Vagina (tissue), 2 donors: ENCODE data around the gene IFNG. TPM values are rescaled to one million over a fixed set of nuclear protein-coding genes. Genes with fewer than 3 reads are reported as not detected.
"Not testable (repeated sequence)": the region's sequence is repeated elsewhere in the genome, so short reads cannot be mapped to it uniquely, and the experiment has no call there.

Experiments used
- DNase-seq, 2 donors: peaks; one replicate each; pipeline ENCODE4 v3.0.0-alpha.2; 2017; ENCODE audit errors: extremely low spot score in 2 of 2
- H3K27ac ChIP-seq: fragments of 200-600 bp; sonication (generic); one replicate; pipeline ENCODE4 v1.5.1; 2019
- H3K27me3 ChIP-seq: fragments of 200-600 bp; sonication (generic); one replicate; pipeline ENCODE4 v1.5.1; 2019
- H3K36me3 ChIP-seq, 2 donors: fragments of 200-600 bp; sonication (generic); one replicate each; pipeline ENCODE4 v1.5.1; 2017 to 2019
- H3K4me1 ChIP-seq: fragments of 200-600 bp; sonication (generic); one replicate; pipeline ENCODE4 v1.5.1; 2019
- H3K4me3 ChIP-seq, 2 donors: fragments of 200-600 bp; sonication (generic); 1 replicate in 1 of 2; 2 replicates in 1 of 2; pipeline ENCODE4 v1.5.1; 2016 to 2019
- H3K9me3 ChIP-seq: fragments of 200-600 bp; sonication (generic); one replicate; pipeline ENCODE4 v1.5.1; 2019
- POLR2A ChIP-seq, 2 donors: fragments of 450-650 bp; IDR thresholded peaks; one replicate each; pipeline ENCODE4 v1.6.1; 2017; ENCODE audit warnings: antibody characterized with exemption in 2 of 2, mild to moderate bottlenecking in 2 of 2, moderate library complexity in 2 of 2
- POLR2AphosphoS5 ChIP-seq, 2 donors: sonication (generic); formaldehyde crosslinking; IDR thresholded peaks; one replicate each; pipeline ENCODE4 v1.9.0; 2017; ENCODE audit warnings: antibody characterized with exemption in 2 of 2, mild to moderate bottlenecking in 2 of 2, low read depth in 1 of 2; ENCODE audit not compliant: insufficient read depth in 1 of 2
- intact Hi-C: fragments of 100-400 bp; cut with DNase I; formaldehyde crosslinking; loops from one replicate; pipeline ENCODE4 v1.15.1; 2023
- total RNA-seq: library from RNA; depleted of rRNA; stranded (reverse); fragments of >200 nt; gene quantifications from one replicate; pipeline ENCODE4 v1.2.3, GENCODE V29; 2016
- TF ChIP-seq, protein P1 (sequence below), 3 experiments: fragments of 450-650 bp in 2 of 3; fragments of 200-600 bp in 1 of 3; sonication (generic) in 1 of 3; IDR thresholded peaks; one replicate each; pipeline ENCODE4 v1.5.1; 2017 to 2019; ENCODE audit warnings: antibody characterized with exemption in 3 of 3, mild to moderate bottlenecking in 2 of 3, moderate library complexity in 2 of 3

IFNG gene
- not detected for total RNA-seq

DNA sequence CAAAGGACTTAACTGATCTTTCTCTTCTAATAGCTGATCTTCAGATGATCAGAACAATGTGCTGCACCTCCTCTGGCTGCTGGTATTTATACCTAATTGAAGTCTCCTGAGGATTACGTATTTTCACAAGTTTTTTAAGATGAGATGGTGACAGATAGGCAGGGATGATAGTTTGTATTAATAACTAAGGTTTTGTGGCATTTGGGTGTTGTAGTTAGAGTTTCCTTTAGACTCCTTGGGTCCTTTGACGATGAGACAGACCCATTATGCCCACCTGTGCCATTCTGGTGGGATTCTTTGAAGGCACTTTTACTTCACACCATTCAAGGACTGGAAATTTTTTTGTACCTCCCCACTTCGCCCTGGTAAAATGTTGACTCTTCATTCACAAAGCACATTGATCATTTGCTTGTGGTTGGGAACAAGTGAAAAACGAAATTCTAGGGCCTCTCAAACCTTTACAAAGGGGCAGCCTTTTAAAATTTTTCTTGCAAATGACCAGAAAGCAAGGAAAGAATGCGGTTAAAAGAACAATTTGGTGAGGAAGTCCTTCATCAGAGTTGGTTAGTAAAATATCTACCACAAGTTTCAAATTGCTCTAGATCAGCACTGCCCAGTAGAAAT, at the start of gene IFNG:
IFNG (minus strand) TSS at position 60 of the 624 bp plus-strand sequence. CDS start 125 bp downstream, outside the sequence.
- intact Hi-C loops: no loop called here
- TF ChIP-seq, protein P1, sequence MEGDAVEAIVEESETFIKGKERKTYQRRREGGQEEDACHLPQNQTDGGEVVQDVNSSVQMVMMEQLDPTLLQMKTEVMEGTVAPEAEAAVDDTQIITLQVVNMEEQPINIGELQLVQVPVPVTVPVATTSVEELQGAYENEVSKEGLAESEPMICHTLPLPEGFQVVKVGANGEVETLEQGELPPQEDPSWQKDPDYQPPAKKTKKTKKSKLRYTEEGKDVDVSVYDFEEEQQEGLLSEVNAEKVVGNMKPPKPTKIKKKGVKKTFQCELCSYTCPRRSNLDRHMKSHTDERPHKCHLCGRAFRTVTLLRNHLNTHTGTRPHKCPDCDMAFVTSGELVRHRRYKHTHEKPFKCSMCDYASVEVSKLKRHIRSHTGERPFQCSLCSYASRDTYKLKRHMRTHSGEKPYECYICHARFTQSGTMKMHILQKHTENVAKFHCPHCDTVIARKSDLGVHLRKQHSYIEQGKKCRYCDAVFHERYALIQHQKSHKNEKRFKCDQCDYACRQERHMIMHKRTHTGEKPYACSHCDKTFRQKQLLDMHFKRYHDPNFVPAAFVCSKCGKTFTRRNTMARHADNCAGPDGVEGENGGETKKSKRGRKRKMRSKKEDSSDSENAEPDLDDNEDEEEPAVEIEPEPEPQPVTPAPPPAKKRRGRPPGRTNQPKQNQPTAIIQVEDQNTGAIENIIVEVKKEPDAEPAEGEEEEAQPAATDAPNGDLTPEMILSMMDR (IDR thresholded peaks at IDR 0.05): no peak
- TF ChIP-seq POLR2AphosphoS5 (IDR thresholded peaks at IDR 0.05; ENCODE audit: insufficient read depth in 1 of 2, low read depth in 1 of 2) (no peak), POLR2A (IDR thresholded peaks at IDR 0.05) (no peak)
- no peaks in the 10 kb centered on the region for H3K36me3 ChIP-seq
- H3K9me3 ChIP-seq: no peaks in the 10 kb centered on the region
- no peaks in the 10 kb centered on the region for H3K4me1 ChIP-seq
- no peaks in the 10 kb centered on the region for H3K27me3 ChIP-seq
- no peak within 1 kb of the TSS for H3K4me3 ChIP-seq
- no peak within 1 kb of the TSS for H3K27ac ChIP-seq
- DNase-seq: no peak

DNA sequence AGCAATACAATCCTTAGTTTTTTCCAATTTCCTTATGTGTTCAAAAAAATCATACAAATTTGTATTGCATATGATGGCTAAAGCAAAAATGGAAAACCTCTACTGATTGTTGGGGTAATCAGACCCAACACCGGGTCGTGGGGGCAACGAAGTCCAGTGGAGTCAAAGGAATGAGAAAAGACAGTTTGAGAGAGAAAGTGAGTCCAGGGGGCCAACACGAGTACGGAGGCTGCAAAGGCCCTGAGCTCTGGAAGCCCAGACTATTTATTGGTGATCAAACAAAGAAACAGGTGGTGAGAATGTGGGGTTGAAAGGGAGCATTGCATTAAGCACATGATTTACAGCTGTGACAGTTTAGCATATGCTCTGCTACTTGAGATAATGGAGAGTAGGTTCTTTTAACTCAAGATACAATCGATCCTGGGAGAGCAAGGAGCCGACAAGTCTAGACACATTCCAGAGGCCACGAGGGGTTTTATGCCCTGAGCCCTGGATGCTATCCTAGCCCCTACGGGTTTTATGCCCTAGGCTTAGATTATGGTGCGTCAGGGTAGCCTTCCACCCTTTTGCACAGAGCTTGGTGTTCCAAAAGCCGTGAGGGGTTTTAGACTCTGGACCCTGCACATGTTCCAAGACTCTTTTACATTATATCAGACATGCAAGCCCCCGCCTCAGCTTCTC, 49.6 kb upstream of the IFNG start:
- H3K4me3 ChIP-seq, H3K27me3 ChIP-seq, H3K36me3 ChIP-seq, H3K9me3 ChIP-seq, DNase-seq, H3K4me1 ChIP-seq, H3K27ac ChIP-seq, intact Hi-C loops: not testable (repeated sequence)

DNA sequence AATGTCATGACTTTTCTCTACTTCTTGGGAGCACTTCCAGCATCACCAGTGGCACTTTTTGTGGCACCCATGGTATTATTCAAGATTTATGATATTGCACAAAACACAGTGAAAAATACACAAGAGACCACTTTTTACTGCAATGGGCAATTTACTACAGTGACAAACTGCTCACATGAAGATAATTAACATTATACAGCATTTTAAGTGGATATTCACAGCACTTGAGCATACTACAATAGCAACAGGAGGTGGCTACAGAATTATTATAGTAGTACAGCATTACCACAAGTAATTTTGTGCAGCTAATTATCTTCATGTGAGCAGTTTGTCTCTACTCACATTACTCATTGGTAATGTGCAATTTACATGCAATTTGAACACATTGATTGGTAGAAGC, 47.7 kb upstream of the IFNG start:
- Histone ChIP-seq H3K9me3 (no peaks in the 10 kb centered on the region), H3K27ac (no peak overlapping the region), H3K36me3 (no peaks in the 10 kb centered on the region), H3K27me3 (no peaks in the 10 kb centered on the region), H3K4me1 (no peaks in the 10 kb centered on the region), H3K4me3 (no peak overlapping the region)
- TF ChIP-seq, protein P1 (IDR thresholded peaks at IDR 0.05): no peak
- TF ChIP-seq POLR2A (IDR thresholded peaks at IDR 0.05): no peak
- TF ChIP-seq POLR2AphosphoS5 (IDR thresholded peaks at IDR 0.05; ENCODE audit: insufficient read depth in 1 of 2, low read depth in 1 of 2): no peak
- DNase-seq: no peak
- intact Hi-C loops: no loop called here

DNA sequence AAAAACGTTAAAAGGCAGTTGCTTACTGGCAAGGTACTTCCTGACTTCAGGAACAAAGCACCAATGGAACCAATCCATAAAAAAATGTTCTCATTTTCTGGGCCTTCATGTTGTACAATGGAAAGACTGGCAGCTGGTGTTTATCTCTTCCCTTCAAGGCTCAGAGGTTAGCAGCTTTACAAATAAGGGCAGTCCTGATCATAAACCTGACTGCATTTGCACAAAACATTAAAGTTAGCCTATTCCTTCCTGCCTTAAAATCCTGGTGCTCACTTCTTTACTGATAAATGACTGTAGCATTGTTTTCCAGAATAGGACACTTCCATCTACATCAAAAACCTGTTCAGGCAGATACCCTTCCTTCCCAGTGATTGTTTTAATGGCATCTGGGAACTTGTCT, 46.9 kb upstream of the IFNG start:
- no peaks in the 10 kb centered on the region for H3K9me3 ChIP-seq
- no peak overlapping the region for H3K4me3 ChIP-seq
- no peaks in the 10 kb centered on the region for H3K4me1 ChIP-seq
- DNase-seq: no peak
- H3K27me3 ChIP-seq: no peaks in the 10 kb centered on the region
- no peak overlapping the region for H3K27ac ChIP-seq
- intact Hi-C loops: no loop called here
- no peaks in the 10 kb centered on the region for H3K36me3 ChIP-seq
- TF ChIP-seq POLR2AphosphoS5 (IDR thresholded peaks at IDR 0.05; ENCODE audit: insufficient read depth in 1 of 2, low read depth in 1 of 2) (no peak), POLR2A (IDR thresholded peaks at IDR 0.05) (no peak)
- TF ChIP-seq, protein P1 (IDR thresholded peaks at IDR 0.05): no peak

DNA sequence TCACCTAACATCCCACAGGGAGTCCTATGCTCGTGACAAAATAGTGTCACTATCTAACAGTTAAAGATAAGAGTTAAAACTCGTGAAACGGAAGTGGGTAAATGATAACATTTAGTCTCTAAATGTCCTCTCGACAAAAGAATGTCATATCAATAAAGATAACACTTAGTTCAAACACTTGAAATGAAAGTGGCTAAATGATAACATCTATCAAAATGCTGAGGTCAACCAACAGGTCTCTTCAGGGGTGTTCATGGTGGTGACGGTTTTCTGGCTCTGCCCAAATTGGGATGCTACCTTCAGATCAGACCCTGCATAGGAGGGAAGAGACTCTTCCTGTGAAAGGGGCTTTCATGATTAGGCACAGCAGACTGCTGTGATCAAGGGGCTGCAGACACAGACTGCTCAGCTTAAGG, 43.9 kb upstream of the IFNG start:
- Histone ChIP-seq H3K27ac (no peak overlapping the region), H3K4me1 (no peaks in the 10 kb centered on the region), H3K4me3 (no peak overlapping the region), H3K36me3 (no peaks in the 10 kb centered on the region), H3K27me3 (no peaks in the 10 kb centered on the region), H3K9me3 (no peaks in the 10 kb centered on the region)
- intact Hi-C loops: no loop called here
- TF ChIP-seq, protein P1 (IDR thresholded peaks at IDR 0.05): no peak
- no peak for TF ChIP-seq POLR2A (IDR thresholded peaks at IDR 0.05)
- DNase-seq: no peak
